SJSA1 (cell line): ENCODE data around the gene CD40. TPM values are rescaled to one million over a fixed set of nuclear protein-coding genes. Genes with fewer than 3 reads are reported as not detected.
"Not testable (repeated sequence)": the region's sequence is repeated elsewhere in the genome, so short reads cannot be mapped to it uniquely, and the experiment has no call there.

ENCODE experiments used
- DNase-seq, 2 experiments: peaks; one replicate each; pipeline ENCODE4 v3.0.0-alpha.2; 2015 to 2020; ENCODE audit warnings: low spot score in 2 of 2, low read depth in 1 of 2
- H3K27ac ChIP-seq: fragments of 250-450 bp; sonication (Bioruptor Pico); 2 replicates; pipeline ENCODE4 v1.5.1; 2020; ENCODE audit warnings: mild to moderate bottlenecking, moderate library complexity
- H3K27me3 ChIP-seq: fragments of 250-450 bp; sonication (Bioruptor Pico); replicated peaks from 2 replicates; pipeline ENCODE4 v1.5.1; 2020; ENCODE audit warnings: mild to moderate bottlenecking, moderate library complexity
- H3K36me3 ChIP-seq: fragments of 250-450 bp; sonication (Bioruptor Pico); 2 replicates; pipeline ENCODE4 v1.5.1; 2020; ENCODE audit warnings: mild to moderate bottlenecking
- H3K4me1 ChIP-seq: fragments of 250-450 bp; sonication (Bioruptor Pico); replicated peaks from 2 replicates; pipeline ENCODE4 v1.6.1; 2021; ENCODE audit warnings: mild to moderate bottlenecking
- H3K4me3 ChIP-seq: fragments of 250-450 bp; sonication (Bioruptor Pico); 2 replicates; pipeline ENCODE4 v1.5.1; 2020; ENCODE audit warnings: mild to moderate bottlenecking
- H3K9me3 ChIP-seq: fragments of 250-450 bp; sonication (Bioruptor Pico); replicated peaks from 2 replicates; pipeline ENCODE4 v1.5.1; 2020; ENCODE audit warnings: mild to moderate bottlenecking
- total RNA-seq: library from RNA; depleted of rRNA; stranded (reverse); fragments of >200 nt; shearing (Covaris generic); gene quantifications from 2 replicates; pipeline ENCODE4 v1.2.3, GENCODE V29; 2014

Gene CD40
- total RNA-seq, 1 experiment from 2014 or later = 0.05 TPM

DNA sequence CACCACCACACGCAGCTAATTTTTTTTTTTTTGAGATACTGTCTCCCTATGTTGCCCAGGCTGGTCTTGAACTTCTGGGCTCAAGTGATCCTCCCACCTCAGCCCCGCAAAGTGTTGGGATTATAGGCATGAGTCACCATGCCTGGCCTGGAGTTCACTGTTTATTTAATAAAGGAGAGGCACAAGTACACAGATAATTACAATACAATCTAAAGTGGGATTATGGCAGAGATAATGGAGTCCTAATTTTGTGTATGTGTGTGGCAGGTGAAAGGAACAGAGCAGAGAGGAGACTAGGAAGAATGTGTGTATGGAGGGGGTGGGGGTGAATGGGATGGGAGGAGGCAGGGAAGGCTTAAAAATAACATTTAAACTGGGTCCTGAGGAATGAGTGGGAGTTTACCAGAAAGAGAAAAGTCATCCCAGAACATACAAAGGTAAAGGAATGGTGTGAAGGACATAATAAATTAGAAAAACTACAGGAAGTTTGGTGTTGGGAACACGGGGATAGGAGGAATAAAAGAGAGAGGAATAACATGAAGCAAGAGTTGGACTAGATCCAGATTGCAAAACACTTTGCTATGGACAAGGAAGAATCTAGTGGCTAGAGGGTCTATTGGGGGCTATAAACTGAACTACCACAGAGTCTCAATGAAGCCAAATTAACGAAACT is 32.8 kb upstream of the CD40 start:
- no peaks in the 10 kb centered on the region for H3K27me3 ChIP-seq
- DNase-seq = peak in 1 of 2 experiments; percentile 51
- no peak overlapping the region for H3K27ac ChIP-seq
- peaks cover 16% of the 10 kb centered on the region for H3K4me1 ChIP-seq
- no peaks in the 10 kb centered on the region for H3K9me3 ChIP-seq
- H3K4me3 ChIP-seq = no peak overlapping the region
- peaks cover 8% of the 10 kb centered on the region for H3K36me3 ChIP-seq

GRCh38 chr20:46087161-46087560 is 31.0 kb upstream of the CD40 start:
- H3K36me3 ChIP-seq = peaks cover 8% of the 10 kb centered on the region
- H3K27me3 ChIP-seq = no peaks in the 10 kb centered on the region
- H3K4me1 ChIP-seq = peaks cover 16% of the 10 kb centered on the region
- H3K9me3 ChIP-seq = no peaks in the 10 kb centered on the region
- H3K4me3 ChIP-seq = no peak overlapping the region
- H3K27ac ChIP-seq = no peak overlapping the region
- no peak for DNase-seq

DNA sequence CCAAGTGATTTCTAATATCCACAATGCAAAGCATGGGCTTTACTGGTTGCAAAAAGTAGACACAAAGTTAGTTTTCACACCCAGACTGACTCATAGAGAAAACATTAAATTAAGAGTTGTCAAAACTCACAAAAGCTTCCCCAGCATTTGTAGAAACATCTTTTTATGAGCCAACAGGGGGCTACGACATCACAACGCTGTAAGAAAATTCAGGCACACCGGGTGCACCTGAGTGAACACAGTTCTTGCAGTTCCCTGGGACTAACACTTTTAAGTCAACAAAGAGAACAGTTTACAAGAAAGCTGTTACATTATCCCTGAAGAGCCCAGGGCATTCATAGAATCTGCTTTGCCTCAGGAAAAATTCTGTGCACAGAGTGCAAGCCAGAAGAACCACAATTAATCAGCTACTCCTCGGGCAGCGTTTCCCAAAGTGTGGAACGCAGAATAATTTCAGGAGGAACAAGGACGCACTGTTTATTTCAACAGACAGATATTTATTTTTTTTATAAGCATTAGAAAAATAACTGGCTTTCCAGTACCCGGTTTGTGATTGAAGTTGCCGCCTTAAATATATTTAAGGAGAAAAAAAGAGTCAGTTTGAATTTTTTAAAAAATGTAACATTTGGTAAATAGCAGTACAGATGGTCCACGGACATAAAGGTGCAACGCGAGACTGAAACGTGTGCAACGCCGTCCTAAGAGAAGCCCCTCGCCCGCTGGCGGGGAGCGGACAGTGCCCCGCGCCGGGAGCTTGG is 29.5 kb upstream of the CD40 start:
- DNase-seq = peak in 1 of 2 experiments; percentile 24
- H3K36me3 ChIP-seq = peaks cover 8% of the 10 kb centered on the region
- H3K4me3 ChIP-seq = peak overlapping the region; percentile 88
- no peaks in the 10 kb centered on the region for H3K27me3 ChIP-seq
- H3K9me3 ChIP-seq = no peaks in the 10 kb centered on the region
- peak overlapping the region; percentile 95 for H3K27ac ChIP-seq
- H3K4me1 ChIP-seq = peaks cover 16% of the 10 kb centered on the region

DNA sequence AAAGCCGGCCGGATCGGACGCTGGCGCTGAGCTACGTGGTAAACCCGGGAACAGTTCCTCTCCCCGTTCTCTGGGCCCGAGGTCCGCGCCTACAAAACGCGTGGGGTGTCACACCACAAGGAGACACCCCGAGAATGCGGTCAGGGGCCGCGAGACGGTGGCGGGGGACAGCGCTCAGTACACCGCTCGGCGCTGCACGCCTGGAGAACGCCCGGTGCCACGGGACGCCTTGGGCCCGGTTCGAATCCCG is 29.0 kb upstream of the CD40 start:
- no peaks in the 10 kb centered on the region for H3K27me3 ChIP-seq
- H3K36me3 ChIP-seq = peaks cover 8% of the 10 kb centered on the region
- peak overlapping the region; percentile 88 for H3K4me3 ChIP-seq
- peaks cover 16% of the 10 kb centered on the region for H3K4me1 ChIP-seq
- no peaks in the 10 kb centered on the region for H3K9me3 ChIP-seq
- H3K27ac ChIP-seq = peak overlapping the region; percentile 95
- no peak for DNase-seq

DNA sequence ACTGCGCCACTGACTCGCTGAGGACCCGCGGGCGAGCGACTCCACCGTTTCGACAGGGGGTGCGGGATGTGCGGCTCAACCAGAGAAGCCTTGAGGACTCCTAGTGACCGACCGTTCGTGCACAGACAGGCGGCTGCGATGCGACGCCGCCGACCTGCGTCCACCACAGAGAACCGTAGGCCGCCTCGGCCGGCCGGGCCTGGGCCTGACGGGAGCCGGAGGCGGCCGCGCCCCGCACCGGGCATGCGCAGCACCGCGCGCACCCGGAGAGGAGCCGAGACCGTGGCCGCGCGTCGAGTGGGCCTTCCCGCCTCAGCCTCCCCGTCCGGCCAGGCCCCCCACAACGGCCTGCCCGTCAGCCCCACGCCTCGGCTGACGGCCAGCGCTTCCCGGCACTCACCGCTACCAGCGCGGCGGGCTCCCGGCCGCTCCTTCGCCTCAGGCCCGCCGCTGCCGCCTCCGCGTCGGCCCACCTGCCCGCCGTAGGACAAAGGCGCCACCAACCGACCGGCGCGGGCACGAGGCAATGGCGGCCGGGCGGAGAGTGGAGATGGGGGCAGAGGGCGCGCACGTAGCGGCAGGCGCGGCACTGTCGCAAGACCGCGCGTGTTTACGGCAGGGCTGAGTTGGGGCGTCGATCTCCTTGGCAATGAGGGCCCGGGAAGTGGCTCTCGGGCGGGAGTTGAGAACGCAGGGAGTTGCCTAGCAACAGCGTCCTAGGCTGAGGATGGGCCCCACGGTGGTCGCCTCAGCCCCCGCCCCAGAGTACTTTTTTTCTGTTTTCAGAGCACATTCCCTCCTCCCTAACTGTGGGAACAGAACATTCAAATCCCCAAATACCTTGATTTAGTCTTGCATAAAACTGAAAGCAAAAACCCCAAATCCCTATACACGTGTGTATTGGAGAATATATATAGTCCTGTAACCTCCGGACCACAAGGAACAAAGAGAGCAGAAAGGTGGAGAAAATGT is 28.4 kb upstream of the CD40 start, which contains the start of gene NCOA5:
Gene NCOA5, minus strand, starts transcription at position 546 of the 972 bp plus-strand sequence. CDS start 10,538 bp downstream, outside the sequence.
- peak; percentile 95 to 98 for DNase-seq
- peak within 1 kb of the TSS; percentile 88 for H3K4me3 ChIP-seq
- peaks cover 16% of the 10 kb centered on the region for H3K4me1 ChIP-seq
- no peaks in the 10 kb centered on the region; the same call in 1 of the 2 replicates for H3K27me3 ChIP-seq
- H3K36me3 ChIP-seq = peaks cover 8% of the 10 kb centered on the region
- no peaks in the 10 kb centered on the region for H3K9me3 ChIP-seq
- peak within 1 kb of the TSS; percentile 95 for H3K27ac ChIP-seq

DNA sequence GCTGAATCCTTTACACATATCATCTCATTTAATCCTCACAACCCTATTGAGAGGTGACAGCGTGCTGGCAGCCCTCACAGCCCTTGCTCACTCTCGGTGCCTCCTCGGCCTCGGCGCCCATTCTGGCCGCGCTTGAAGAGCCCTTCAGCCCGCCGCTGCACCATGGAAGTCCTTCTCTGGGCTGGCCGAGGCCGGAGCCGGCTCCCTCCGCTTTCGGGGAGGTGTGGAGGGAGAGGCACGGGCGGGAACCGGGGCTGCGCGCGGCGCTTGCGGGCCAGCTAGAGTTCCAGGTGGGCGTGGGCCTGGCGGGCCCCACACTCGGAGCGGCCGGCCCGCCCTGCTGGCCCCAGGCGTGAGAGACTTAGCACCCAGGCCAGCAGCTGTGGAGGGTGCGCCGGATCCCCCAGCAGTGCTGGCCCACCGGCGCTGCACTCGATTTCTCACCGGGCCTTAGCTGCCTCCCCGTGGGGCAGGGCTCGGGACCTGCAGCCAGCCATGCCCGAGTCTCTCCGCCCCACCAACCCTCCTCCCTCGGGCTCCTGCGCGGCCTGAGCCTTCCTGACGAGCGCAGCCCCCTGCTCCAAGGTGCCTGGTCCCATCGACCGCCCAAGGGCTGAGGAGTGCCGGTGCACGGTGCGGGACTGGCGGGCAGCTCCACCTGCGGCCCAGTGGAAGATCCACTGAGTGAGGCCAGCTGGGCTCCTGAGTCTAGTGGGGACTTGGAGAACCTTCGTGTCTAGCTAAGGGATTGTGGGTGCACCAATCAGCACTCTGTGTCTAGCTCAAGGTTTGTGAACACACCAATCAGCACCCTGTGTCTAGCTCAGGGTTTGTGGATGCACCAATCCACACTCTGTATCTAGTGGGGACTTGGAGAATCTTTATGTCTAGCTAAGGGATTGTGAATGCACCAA is 26.2 kb upstream of the CD40 start:
- H3K4me3 ChIP-seq = not testable (repeated sequence)

DNA sequence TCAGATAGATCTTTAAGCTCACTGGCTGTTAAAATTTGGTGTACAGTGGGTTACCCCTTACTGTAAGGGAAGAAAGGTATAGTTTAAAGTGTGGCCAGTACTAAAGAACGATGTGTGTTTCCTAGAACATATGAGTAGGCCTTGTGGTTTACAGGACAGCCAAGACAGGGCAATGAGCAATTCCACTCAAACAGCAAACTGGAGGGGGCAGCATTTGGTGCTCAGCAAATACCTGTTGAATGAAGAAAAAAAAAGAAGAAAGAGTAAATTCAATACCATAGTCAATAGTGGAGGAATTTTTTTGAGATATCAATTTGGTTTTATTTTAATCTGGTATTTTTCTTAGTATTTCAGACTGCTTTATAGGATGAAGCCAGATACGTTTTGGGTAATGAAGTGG is 24.6 kb upstream of the CD40 start:
- DNase-seq = no peak

More for the DNA sequence above, 26.2 kb upstream of the CD40 start:
- DNase-seq, H3K4me1 ChIP-seq, H3K9me3 ChIP-seq, H3K27ac ChIP-seq, H3K36me3 ChIP-seq, H3K27me3 ChIP-seq: not testable (repeated sequence)

DNA sequence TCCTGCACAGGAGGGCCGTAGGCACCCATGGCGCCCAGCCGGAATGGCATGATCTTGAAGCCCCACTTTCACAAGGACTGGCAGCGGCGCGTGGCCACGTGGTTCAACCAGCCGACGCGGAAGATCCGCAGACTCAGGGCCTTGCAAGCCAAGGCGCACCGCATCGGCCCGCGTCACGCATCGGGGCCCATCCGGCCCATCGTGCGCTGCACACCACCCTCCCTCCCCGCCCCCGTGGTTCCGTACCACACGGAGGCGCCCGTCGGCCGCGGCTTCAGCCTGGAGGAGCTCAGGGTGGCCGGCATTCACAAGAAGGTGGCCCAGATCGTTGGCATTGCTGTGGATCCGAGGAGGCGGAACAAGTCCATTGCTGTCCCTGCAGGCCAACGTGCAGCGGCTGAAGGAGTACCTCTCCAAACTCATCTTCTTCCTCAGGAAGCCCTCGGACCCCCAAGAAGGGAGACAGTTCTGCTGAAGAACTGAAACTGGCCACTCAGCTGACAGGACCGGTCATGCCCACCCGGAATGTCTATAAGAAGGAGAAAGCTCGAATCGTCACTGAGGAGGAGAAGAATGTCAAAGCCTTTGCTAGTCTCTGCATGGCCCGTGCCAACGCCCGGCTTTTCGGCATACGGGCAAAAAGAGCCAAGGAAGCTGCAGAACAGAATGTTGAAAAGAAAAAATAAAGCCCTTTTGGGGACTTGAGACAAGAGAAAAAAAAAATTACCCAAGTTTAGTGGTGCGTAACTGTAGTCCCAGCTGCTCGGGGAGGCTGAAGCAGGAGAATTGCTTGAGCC is 18.4 kb upstream of the CD40 start:
- H3K4me1 ChIP-seq = no peaks in the 10 kb centered on the region
- H3K4me3 ChIP-seq = no peak overlapping the region
- no peaks in the 10 kb centered on the region for H3K9me3 ChIP-seq
- no peaks in the 10 kb centered on the region for H3K36me3 ChIP-seq
- H3K27me3 ChIP-seq = peaks cover 53% of the 10 kb centered on the region
- no peak for DNase-seq
- no peak overlapping the region for H3K27ac ChIP-seq

More for the DNA sequence above, 24.6 kb upstream of the CD40 start:
- Histone ChIP-seq H3K4me3 (no peak overlapping the region), H3K27ac (no peak overlapping the region), H3K9me3 (no peaks in the 10 kb centered on the region), H3K36me3 (peaks cover 8% of the 10 kb centered on the region), H3K4me1 (peaks cover 1% of the 10 kb centered on the region), H3K27me3 (peaks cover 20% of the 10 kb centered on the region)

DNA sequence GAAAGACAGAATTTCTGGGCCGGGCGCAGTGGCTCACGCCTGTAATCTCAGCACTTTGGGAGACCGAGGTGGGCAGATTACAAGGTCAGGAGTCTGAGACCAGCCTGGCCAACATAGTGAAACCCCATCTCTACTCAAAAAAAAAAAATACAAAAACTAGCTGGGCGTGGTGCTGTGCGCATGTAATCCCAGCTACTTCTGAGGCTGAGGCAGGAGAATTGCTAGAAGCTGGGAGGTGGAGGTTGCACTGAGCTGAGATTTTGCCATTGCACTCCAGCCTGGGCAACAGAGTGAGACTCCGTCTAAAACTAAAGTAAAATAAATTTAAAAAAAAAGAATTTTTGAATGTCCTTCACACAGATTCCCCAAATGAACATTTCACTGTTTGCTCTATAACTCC is 17.7 kb upstream of the CD40 start:
- H3K9me3 ChIP-seq, DNase-seq, H3K27ac ChIP-seq, H3K36me3 ChIP-seq, H3K4me1 ChIP-seq, H3K4me3 ChIP-seq: not testable (repeated sequence)
- peaks cover 54% of the 10 kb centered on the region for H3K27me3 ChIP-seq

DNA sequence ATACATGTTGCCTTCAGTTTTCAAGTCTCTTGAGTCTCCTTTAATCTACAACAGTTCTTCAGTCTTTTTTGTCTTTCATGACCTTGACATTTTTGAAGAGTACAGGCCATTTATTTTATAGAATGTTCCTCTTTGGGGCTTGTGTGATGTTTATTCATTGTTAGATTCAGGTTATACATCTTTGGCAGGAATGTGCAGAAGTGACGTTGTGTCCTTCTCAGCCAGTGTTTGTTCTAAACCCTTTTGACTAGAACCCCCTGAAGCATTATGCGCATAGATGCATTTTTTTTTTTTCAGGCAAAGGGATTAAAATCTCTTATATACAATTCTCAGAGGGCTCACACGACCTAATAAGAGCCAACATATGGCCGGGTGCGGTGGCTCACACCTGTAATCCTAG is 17.1 kb upstream of the CD40 start:
- H3K27ac ChIP-seq = no peak overlapping the region

DNA sequence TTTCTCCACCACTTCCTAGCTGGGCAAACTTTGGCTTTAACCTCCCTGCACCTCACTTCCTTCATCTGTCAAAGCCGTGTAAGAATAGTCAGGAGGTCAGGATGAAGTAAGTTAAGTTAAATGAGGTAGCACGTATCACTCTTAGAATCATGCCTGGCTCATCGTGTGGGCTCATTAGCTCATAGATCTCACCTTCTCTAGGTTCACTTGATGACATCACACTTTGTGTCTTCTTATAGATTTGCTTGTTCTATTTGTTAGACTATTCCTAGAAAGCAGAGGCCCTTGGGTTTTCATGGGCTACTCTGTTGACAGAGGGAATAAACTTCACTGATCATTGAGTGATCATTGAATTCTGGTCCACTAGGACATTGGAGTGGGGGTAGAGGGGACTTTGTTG is 16.2 kb upstream of the CD40 start:
- no peak for DNase-seq
- Histone ChIP-seq H3K4me3 (no peak overlapping the region), H3K4me1 (no peaks in the 10 kb centered on the region), H3K27me3 (peaks cover 57% of the 10 kb centered on the region), H3K27ac (no peak overlapping the region), H3K9me3 (no peaks in the 10 kb centered on the region), H3K36me3 (no peaks in the 10 kb centered on the region)

More for the DNA sequence above, 17.1 kb upstream of the CD40 start:
- Histone ChIP-seq H3K36me3 (no peaks in the 10 kb centered on the region), H3K9me3 (no peaks in the 10 kb centered on the region), H3K4me3 (no peak overlapping the region), H3K27me3 (peaks cover 59% of the 10 kb centered on the region), H3K4me1 (no peaks in the 10 kb centered on the region)
- DNase-seq = no peak

GRCh38 chr20:46102940-46103339 is 15.2 kb upstream of the CD40 start:
- no peak overlapping the region for H3K4me3 ChIP-seq
- H3K4me1 ChIP-seq = no peaks in the 10 kb centered on the region
- H3K27ac ChIP-seq = no peak overlapping the region
- no peaks in the 10 kb centered on the region for H3K36me3 ChIP-seq
- H3K27me3 ChIP-seq = peaks cover 48% of the 10 kb centered on the region
- H3K9me3 ChIP-seq = no peaks in the 10 kb centered on the region
- DNase-seq = no peak
